Esophagus squamous epithelium (tissue), 5 donors: ENCODE measurements around the gene NADK2. TPM values are rescaled to one million over a fixed set of nuclear protein-coding genes. Genes with fewer than 3 reads are reported as not detected.

Source experiments
- DNase-seq: peaks from one replicate; lab custom pipeline; 2025; lab: John Stamatoyannopoulos, UW
- H3K27ac ChIP-seq, 4 donors: fragments of 200-600 bp; sonication (generic); one replicate each; pipeline ENCODE4 v1.5.1; 2016 to 2019; ENCODE audit warnings: mild to moderate bottlenecking in 1 of 4
- H3K27me3 ChIP-seq, 4 donors: fragments of 200-600 bp; sonication (generic); 1 replicate in 3 of 4; 2 replicates in 1 of 4; pipeline versions ENCODE4 v1.5.1 to v1.6.0; 2017 to 2021; ENCODE audit warnings: antibody characterized with exemption in 1 of 4
- H3K36me3 ChIP-seq, 3 donors: fragments of 200-600 bp; sonication (generic); one replicate each; pipeline ENCODE4 v1.5.1; 2016 to 2019
- H3K4me1 ChIP-seq, 3 donors: fragments of 200-600 bp; sonication (generic); one replicate each; pipeline ENCODE4 v1.5.1; 2017 to 2019
- H3K4me3 ChIP-seq, 4 donors: fragments of 200-600 bp; sonication (generic); 1 replicate in 3 of 4; 2 replicates in 1 of 4; pipeline ENCODE4 v1.5.1; 2016 to 2019; ENCODE audit warnings: mild to moderate bottlenecking in 2 of 4, moderate library complexity in 1 of 4
- H3K9me3 ChIP-seq, 3 donors: fragments of 200-600 bp; sonication (generic); one replicate each; pipeline ENCODE4 v1.5.1; 2016 to 2019
- WGBS, 2 donors: methylation state at CpG; one replicate each; pipeline ENCODE4 v1.1.5; 2018; 5-methylcytosine and 5-hydroxymethylcytosine counted together
- intact Hi-C: fragments of 100-400 bp; cut with DNase I; formaldehyde crosslinking; loops from one replicate; pipeline ENCODE4 v1.15.0; 2022
- small RNA-seq, 4 donors: library from RNA; depleted of rRNA; stranded (forward); fragments of <200 nt; gene quantifications; one replicate each; pipeline ENCODE3, GENCODE V24; 2016
- total RNA-seq, 4 donors: library from RNA; depleted of rRNA; stranded (reverse); fragments of >200 nt; gene quantifications; one replicate each; pipeline ENCODE4 v1.1.0, GENCODE V29; 2016
- TF ChIP-seq, protein P1 (sequence below), 6 experiments: fragments of 450-650 bp in 4 of 6; fragments of 200-600 bp in 2 of 6; sonication (generic) in 2 of 6; IDR thresholded peaks; one replicate each; pipeline ENCODE4 v1.5.1; 2016 to 2019; ENCODE audit warnings: antibody characterized with exemption in 6 of 6, mild to moderate bottlenecking in 4 of 6, moderate library complexity in 4 of 6
- donor health status: DM: yes; HTN: yes; CAD: no.

NADK2 gene
- total RNA-seq, 4 donors from 2014 or later: 9.0 to 19.6 (median 15.4) TPM

DNA sequence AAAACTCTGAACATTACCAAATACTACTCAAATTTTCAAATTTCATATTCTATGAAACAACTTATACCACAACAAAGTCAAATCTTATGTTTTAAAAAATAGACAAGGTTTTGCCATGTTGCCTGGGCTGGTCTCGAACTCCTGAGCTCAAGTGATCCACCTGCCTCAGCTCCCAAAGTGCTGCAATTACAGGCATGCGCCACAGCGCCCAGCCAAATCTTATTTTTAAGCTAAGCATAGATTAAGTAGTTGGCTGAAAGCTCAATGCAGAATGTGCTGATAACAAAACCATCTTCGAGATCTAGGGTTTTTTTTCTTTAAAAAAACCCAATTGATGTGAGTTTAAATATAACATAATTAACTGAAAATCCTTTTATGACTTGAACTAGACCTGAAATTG is 96.4 kb downstream of the NADK2 start:
- Histone ChIP-seq H3K4me3 (no peak overlapping the region), H3K36me3 (peaks cover 0 to 27% (median 0%) of the 10 kb centered on the region in 3 donors), H3K27me3 (no peaks in the 10 kb centered on the region), H3K9me3 (no peaks in the 10 kb centered on the region), H3K4me1 (peaks cover 0 to 19% (median 2%) of the 10 kb centered on the region in 3 donors), H3K27ac (no peak overlapping the region)
- intact Hi-C loops: no loop called here
- TF ChIP-seq, protein P1, sequence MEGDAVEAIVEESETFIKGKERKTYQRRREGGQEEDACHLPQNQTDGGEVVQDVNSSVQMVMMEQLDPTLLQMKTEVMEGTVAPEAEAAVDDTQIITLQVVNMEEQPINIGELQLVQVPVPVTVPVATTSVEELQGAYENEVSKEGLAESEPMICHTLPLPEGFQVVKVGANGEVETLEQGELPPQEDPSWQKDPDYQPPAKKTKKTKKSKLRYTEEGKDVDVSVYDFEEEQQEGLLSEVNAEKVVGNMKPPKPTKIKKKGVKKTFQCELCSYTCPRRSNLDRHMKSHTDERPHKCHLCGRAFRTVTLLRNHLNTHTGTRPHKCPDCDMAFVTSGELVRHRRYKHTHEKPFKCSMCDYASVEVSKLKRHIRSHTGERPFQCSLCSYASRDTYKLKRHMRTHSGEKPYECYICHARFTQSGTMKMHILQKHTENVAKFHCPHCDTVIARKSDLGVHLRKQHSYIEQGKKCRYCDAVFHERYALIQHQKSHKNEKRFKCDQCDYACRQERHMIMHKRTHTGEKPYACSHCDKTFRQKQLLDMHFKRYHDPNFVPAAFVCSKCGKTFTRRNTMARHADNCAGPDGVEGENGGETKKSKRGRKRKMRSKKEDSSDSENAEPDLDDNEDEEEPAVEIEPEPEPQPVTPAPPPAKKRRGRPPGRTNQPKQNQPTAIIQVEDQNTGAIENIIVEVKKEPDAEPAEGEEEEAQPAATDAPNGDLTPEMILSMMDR (IDR thresholded peaks at IDR 0.05): no peak
- DNase-seq: no peak
- 86 to 95% methylated on average over 4 of the region's 4 CpGs for WGBS, 2 donors

Small RNA genes lying within 50 kb of the gene (small RNA-seq; reads per million reads assigned to genes)
- gene MIR580 (0.07 to 0.54 (median 0.12) reads per million in 4 donors), gene RNU6-1305P (0 reads per million in 4 donors)

Other genes starting within 250 kb of the NADK2 start
- not detected for gene UGT3A2, start 175.0 kb downstream of the NADK2 start, total RNA-seq
- gene LMBRD2, start 90.0 kb downstream of the NADK2 start, total RNA-seq: 10 to 100 TPM in 1 of 4 donors, 1 to 10 TPM in 3; 6.9 to 23.2 (median 8.8) TPM
- gene SKP2, start 89.8 kb downstream of the NADK2 start, total RNA-seq: 10 to 100 TPM; 10.3 to 41.5 (median 23.6) TPM
- under 1 TPM in 3 of 4 donors, not detected in 1; 0.30 to 0.57 (median 0.56) TPM for gene RANBP3L, start 60.0 kb upstream of the NADK2 start, total RNA-seq